ENCODE measurements around the gene CNOT6L.

- TF ChIP-seq CTCF (IDR thresholded peaks at IDR 0.05; ENCODE audit: low read depth, low read length, poor library complexity, severe bottlenecking) (no peak), EZH2phosphoT487 (IDR thresholded peaks at IDR 0.05; ENCODE audit: borderline replicate concordance, low read length) (no peak)
These were observed 41.9 kb downstream of the CNOT6L start for GRCh38 chr4:77777135-77777807.

All from DOHH2 (cell line).